AG04449 (cell line): ENCODE data around the gene PDE6D.
A peak's percentile ranks its signal among the peaks of the same experiment; 100 is the strongest.

Source experiments
- CTCF ChIA-PET: fragments of 350-600 bp; formaldehyde crosslinking; extraction: SDS; loops from one replicate; lab custom pipeline; 2021; ENCODE audit warnings: antibody characterized with exemption; lab: Yijun Ruan, JAX
- POLR2A ChIA-PET: fragments of 400-600, 350-600 bp; formaldehyde crosslinking; extraction: SDS; loops from one replicate; lab custom pipeline; 2020; ENCODE audit warnings: antibody characterized with exemption, inconsistent platforms; lab: Yijun Ruan, JAX
- DNase-seq: peaks from one replicate; pipeline ENCODE4 v3.0.0-alpha.2; 2010; ENCODE audit warnings: low read depth, low spot score
- H3K4me3 ChIP-seq: 2 replicates; pipeline ENCODE4 v1.5.1; 2011; ENCODE audit warnings: low read depth, mild to moderate bottlenecking, control low read depth, low read length
- TF ChIP-seq, protein P1 (sequence below): IDR thresholded peaks from one replicate; pipeline ENCODE4 v1.5.1; 2011; ENCODE audit warnings: mild to moderate bottlenecking, moderate library complexity, low read length, control low read depth, inconsistent platforms; ENCODE audit not compliant: insufficient read depth; ENCODE audit errors: missing control alignments

Gene PDE6D

DNA sequence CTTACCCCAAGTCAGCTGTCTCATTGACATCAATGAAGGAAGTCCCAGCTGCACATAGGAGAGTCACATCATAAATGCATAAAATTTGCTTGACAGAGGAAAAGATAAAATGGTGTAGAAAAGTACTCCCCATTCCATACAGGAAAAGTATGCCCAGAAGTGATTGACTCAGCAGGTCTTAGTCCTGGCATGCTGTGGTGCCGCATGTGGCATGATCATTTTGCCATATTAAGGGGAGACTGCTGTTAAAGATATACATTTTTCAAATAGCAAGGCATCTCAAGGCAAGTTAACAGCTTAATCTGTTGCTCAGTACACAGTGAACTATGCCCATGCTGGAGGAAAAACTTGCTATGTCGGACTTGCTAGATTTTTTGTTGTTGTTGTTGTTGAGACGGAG lies 13.3 kb upstream of the PDE6D start:
- ChIA-PET CTCF (interaction anchor here (1.0 to 9.3 kb wide), 2 partner anchors 7 to 119 kb away, joined by 3 to 74 read pairs; no protein-coding TSS in a partner anchor), POLR2A (no interaction called here)
- no peak overlapping the region for H3K4me3 ChIP-seq
- no peak for DNase-seq
- TF ChIP-seq, protein P1, sequence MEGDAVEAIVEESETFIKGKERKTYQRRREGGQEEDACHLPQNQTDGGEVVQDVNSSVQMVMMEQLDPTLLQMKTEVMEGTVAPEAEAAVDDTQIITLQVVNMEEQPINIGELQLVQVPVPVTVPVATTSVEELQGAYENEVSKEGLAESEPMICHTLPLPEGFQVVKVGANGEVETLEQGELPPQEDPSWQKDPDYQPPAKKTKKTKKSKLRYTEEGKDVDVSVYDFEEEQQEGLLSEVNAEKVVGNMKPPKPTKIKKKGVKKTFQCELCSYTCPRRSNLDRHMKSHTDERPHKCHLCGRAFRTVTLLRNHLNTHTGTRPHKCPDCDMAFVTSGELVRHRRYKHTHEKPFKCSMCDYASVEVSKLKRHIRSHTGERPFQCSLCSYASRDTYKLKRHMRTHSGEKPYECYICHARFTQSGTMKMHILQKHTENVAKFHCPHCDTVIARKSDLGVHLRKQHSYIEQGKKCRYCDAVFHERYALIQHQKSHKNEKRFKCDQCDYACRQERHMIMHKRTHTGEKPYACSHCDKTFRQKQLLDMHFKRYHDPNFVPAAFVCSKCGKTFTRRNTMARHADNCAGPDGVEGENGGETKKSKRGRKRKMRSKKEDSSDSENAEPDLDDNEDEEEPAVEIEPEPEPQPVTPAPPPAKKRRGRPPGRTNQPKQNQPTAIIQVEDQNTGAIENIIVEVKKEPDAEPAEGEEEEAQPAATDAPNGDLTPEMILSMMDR: no peak

DNA sequence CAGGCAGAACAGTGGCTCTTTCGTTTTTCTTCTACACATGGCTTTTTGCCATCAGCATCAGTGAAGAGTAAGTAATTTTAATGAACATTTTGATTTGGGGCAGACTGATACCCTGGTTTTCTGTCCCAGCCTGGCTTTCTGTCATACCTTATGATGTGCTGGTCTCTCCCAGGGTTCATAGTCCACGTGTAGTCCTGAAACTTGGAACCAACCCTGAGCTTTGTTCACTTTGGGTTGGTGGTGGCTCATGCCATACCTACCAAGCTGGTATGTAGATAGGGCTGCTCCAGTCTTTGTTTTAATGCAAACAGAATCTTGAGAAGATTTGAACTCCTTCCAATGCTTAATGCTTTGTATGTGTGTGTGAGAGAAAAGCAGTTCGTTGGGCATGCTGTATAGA lies 10.0 kb upstream of the PDE6D start:
- DNase-seq: no peak
- TF ChIP-seq, protein P1: no peak
- ChIA-PET CTCF (interaction anchor here (0.9 to 9.3 kb wide), 2 partner anchors 10 to 116 kb away, joined by 3 to 74 read pairs; no protein-coding TSS in a partner anchor), POLR2A (no interaction called here)
- H3K4me3 ChIP-seq: no peak overlapping the region

DNA sequence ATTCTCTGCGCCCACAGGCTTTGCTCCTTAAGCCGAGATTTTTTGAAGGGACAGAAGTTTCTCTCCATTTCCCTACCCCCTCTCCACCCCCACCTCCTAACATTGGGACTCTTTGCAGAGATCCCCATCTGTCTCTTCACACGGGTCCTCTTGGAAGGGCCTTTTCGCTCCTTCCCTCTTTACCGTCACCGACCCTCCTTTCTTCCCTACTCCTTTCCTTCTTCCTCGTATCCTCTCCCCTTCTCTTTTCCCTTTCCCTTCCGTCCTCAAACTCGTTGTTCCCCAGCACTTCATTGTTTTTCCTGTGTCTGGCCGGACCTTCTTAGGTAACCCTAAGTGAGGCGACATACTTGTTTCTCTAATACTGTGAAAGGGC lies 5.8 kb upstream of the PDE6D start:
- ChIA-PET CTCF (interaction anchor here (0.9 to 3.9 kb wide), 9 partner anchors 9 to 178 kb away, joined by 3 to 35 read pairs (median 8); no protein-coding TSS in a partner anchor), POLR2A (no interaction called here)
- H3K4me3 ChIP-seq: peak overlapping the region; percentile 99
- TF ChIP-seq, protein P1: no peak
- no peak for DNase-seq

DNA sequence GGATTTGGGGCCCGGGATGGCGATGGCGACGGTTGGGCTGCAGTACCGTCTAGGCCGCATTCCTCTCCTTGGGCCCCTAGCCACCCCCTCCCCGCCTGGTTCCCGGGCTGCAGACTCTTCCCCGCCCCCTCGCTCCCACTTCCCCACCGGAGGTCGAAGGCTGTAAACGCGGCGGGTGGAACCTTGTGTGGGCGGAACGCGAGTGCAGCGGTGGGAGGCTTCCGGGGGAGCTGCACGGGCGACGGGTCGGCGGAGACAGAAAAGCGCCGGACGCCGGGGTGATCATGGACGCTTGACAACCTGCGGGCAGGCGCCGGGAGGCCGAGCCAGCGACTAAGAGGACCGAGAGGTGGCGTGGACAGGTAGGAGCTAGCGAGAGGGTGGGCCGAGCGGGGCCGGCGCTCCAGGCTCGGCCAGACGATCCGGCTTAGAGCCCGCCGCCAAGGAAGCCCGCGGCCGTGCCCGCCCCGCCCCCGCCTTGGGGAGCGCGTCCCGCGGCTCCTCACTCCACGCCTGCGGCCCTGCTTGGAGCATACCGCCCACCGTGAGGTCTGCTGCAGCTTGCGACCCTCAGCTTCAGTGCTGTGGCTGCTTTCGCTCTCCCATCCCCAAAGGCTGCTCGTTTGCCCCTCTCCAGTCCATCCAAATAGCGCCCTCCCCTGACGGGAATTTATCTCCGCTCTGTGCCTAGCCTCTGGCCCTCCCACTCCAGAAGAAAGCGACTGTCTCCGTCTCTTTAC lies 5.3 kb upstream of the PDE6D start, which contains the start of gene COPS7B:
TSS of gene COPS7B (plus strand) at position 269 of the 740 bp plus-strand sequence. CDS start 2,126 bp downstream, outside the sequence.
- DNase-seq: no peak
- CTCF ChIA-PET: interaction anchor here (0.6 to 3.9 kb wide), 16 partner anchors 8 to 178 kb away, joined by 3 to 35 read pairs (median 4); no protein-coding TSS in a partner anchor
- TF ChIP-seq, protein P1: peak; percentile 56
- H3K4me3 ChIP-seq: peak within 1 kb of the TSS; percentile 99
- POLR2A ChIA-PET: interaction anchor here (0.6 to 0.7 kb wide), 2 partner anchors 50 to 114 kb away, joined by 3 read pairs; no protein-coding TSS in a partner anchor

DNA sequence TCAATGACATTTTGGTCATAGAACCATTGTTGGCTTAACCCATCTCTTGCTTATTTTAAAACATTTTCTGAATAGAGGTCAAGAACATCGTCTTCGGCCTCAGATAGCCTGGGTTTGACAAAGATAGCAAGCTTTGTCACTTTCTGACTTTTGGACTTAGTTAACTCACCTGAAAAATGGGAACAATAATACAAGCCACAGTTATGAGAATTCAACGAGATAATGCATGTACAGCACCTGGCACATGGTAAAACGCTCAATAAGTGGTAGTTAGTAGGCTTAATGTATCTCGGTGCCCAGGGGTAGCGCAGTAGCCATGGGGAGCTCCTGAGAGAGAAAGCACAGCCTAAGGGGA lies 4.7 kb upstream of the PDE6D start:
- CTCF ChIA-PET: interaction anchor here (0.6 to 3.9 kb wide), 15 partner anchors 8 to 177 kb away, joined by 3 to 35 read pairs (median 4); no protein-coding TSS in a partner anchor
- no peak for DNase-seq
- TF ChIP-seq, protein P1: no peak
- peak overlapping the region; percentile 99 for H3K4me3 ChIP-seq
- POLR2A ChIA-PET: interaction anchor here (0.7 kb wide), 1 partner anchor 114 kb away, joined by 3 read pairs; no protein-coding TSS in a partner anchor

DNA sequence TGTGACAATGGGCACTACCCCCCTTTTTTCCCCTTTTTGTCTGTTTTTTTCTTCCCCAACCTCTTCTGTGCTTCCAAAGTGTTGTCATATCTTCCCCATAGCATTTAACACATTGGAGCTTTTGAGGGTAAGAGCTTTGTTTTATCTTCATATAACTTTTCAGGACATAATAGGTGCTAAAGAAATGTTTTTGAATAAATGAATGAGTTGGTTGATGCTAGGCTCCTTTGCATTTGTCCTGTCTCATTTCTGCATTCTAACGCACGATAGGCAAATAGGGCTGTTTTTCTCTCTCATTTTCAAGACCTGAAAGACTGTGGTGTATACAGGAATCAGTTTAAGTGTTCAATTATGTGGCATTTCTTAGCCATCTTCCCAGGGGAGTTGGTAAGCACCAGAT lies 4.3 kb upstream of the PDE6D start:
- TF ChIP-seq, protein P1: no peak
- ChIA-PET POLR2A (interaction anchor here (0.7 kb wide), 1 partner anchor 113 kb away, joined by 3 read pairs; no protein-coding TSS in a partner anchor), CTCF (interaction anchor here (0.6 to 3.9 kb wide), 10 partner anchors 7 to 110 kb away, joined by 3 to 35 read pairs (median 8); no protein-coding TSS in a partner anchor)
- H3K4me3 ChIP-seq: no peak overlapping the region
- no peak for DNase-seq
